GM12801 (cell line): Measurements from ENCODE around the gene ZFP37.

Experiments used
- TF ChIP-seq, protein P1 (sequence below): IDR thresholded peaks from one replicate; pipeline ENCODE4 v1.5.1; 2011; ENCODE audit warnings: control low read depth; ENCODE audit not compliant: insufficient read length; ENCODE audit errors: extremely low read depth

The ZFP37 gene

DNA sequence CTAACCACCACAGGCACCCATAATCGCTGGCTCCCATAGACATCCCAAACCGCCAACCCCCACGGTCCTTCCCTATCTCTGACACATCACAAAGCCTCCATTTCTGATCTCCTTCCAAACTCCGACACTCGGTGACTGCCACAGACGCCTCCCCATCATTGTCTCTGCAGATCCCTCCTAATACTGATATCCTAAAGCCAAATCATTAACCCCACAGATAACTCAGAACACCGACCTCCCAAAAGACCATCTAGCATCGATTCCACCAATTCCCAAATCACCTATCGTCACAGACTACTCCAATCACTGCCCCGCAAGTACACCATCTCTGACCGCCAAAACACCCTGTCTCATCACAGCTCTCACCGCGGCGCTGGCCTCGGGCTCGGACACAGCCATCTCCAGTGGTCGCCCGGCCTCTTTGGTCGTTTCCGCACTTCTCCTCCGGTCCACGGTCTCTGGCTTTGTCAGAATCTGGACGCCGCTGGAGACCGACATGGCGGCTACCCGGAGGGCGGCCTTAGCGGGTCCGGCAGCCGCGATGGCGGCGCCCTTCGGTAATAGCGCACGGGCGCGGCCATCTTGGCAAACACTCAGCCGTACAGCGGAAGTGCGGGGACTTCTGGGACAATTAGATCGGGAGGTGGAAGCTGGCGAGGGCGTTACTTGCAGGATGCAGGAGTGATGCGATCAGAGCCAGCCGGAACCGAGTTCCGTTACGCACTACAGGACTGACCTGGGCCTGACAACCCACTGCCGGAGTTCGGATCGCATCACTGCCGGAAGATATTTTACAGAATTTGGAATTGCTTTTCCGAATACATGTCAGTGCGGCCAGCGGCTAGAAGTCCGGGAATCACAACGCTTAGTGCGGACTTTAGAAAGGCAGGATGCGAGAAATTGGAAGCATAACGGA is at the start of gene ZFP37:
Gene ZFP37, minus strand, starts transcription at position 534 of the 916 bp plus-strand sequence. Its CDS starts 36 bp downstream, at position 498.
- TF ChIP-seq, protein P1, sequence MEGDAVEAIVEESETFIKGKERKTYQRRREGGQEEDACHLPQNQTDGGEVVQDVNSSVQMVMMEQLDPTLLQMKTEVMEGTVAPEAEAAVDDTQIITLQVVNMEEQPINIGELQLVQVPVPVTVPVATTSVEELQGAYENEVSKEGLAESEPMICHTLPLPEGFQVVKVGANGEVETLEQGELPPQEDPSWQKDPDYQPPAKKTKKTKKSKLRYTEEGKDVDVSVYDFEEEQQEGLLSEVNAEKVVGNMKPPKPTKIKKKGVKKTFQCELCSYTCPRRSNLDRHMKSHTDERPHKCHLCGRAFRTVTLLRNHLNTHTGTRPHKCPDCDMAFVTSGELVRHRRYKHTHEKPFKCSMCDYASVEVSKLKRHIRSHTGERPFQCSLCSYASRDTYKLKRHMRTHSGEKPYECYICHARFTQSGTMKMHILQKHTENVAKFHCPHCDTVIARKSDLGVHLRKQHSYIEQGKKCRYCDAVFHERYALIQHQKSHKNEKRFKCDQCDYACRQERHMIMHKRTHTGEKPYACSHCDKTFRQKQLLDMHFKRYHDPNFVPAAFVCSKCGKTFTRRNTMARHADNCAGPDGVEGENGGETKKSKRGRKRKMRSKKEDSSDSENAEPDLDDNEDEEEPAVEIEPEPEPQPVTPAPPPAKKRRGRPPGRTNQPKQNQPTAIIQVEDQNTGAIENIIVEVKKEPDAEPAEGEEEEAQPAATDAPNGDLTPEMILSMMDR, result no peak

DNA sequence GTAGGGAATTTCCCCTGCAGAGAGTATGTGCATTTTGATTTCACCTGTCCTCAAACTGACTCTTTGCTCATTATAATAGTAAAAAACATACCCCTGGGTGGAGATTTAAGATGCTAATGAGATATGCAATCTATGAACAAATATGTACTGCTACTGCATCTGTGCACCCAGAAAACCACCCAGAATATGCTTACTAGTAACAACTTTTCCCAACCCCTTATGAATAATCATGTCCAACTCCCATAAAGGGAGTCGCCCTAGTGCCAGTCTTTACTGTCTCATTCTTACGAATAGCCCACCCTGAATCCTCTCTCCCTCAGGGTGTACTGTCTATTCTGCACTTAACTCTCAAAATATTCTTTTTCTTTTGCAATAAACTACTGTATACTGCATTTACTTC is 39.0 kb upstream of the ZFP37 start:
- TF ChIP-seq, protein P1, result no peak

DNA sequence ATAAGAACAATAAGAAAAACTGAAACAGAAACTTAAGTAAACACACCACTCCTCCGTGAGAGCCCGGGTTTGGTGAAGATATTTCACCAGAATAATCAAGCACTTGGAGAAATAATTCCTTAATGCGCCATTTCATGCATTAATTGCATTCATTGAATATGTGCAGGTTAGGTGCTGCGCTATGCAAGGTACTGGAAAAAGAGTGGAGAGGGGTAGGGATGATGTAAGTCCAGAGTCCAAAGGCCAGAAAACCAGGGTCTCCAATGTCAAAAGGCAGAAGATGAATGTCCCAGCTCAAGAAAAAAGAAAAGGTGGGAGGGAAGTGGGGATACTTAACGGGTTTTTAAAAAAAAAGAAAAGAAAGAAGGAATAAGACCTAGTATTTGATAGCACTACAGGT is 669 bp upstream of the ZFP37 start:
- TF ChIP-seq, protein P1, result no peak

DNA sequence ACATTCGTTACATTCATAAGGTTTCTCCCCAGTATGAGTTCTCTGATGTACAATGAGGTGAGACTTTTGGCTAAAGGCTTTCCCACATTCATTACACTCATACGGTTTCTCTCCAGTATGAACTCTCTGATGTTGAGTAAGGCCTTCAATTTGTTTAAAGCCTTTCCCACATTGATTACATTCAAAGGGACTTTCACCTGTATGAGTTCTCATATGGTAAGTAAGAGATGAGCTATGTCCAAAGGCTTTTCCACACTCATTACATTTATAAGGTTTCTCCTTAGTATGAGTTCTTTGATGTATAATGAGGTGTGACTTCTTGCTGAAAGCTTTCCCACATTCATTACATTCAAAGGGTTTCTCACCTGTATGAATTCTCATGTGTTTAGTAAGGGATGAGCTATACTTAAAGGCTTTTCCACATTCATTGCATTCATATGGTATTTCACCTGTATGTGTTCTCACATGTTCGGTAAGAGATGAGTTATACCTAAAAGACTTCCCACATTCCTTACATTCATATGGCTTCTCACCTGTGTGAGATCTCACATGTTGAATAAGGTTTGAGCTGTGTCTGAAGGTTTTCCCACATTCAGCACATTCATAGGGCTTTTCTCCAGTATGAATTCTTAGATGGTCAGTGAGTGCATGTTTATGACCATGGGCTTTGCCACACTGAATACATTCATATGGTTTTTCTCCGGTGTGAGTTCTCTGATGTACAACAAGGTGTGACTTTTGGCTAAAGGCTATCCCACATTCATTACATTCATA is 13.5 kb downstream of the ZFP37 start:
- TF ChIP-seq, protein P1, result no peak

DNA sequence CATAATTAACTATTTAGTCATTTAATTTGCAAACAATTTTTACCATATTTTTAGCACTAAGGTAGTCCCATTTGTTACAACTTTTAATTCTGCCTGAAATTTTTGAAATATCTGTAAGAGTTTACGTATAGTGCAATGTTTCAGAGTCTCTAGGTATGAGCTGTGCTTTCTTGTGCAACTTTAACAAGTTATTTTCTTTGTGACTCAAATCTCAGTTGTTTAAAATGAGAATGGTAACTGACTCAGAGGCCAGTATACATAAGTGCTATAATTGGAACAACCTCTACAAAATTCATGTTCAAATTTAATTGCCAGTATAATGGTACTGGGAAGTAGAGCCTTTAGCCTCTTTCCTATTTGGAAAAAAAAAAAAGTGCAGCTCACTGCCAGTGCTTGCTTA is 30.3 kb downstream of the ZFP37 start:
- TF ChIP-seq, protein P1, result no peak

DNA sequence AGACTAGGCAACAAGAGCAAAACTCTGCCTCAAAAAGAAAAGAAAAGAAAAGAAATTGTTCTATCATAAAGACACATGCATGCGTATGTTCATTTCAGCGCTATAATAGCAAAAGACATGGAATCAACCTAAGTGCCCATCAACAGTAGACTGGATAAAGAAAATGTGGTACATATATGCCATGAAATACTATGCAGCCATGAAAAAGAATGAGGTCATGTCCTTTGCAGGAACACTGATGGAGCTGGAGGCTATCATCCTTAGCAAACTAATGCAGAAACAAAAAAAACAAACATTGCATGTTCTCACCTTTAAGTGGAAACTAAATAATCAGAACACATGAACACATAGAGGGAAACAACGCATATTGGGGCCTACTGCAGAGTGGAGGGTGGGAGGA is 38.3 kb downstream of the ZFP37 start:
- TF ChIP-seq, protein P1, result no peak

DNA sequence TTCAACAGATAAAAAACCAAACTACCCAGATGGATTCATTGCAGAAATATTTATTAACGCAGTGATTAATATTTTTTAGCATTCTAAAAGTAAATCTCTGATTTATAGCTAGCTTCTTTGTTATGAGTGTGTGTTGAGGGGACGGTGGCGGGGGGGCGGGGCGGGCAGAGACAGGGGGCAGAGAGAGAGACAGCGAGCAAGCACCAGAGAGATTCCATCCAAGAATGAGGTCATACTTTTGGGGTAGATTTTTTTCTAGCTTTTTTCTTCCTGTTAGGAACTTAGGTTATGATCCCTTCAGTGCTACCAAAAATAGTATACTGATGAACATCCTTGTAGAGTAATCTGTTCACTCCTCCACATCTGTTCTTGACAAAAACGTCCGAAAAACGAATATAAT is 44.0 kb downstream of the ZFP37 start:
- TF ChIP-seq, protein P1, result no peak
